ENCODE data around the gene WWP2. TPM values are rescaled to one million over a fixed set of nuclear protein-coding genes. Genes with fewer than 3 reads are reported as not detected.
A peak's percentile ranks its signal among the peaks of the same experiment; 100 is the strongest.
"Not testable (repeated sequence)": the region's sequence is repeated elsewhere in the genome, so short reads cannot be mapped to it uniquely, and the experiment has no call there.

The WWP2 gene
- polyA plus RNA-seq, 1 donor, result 20.2 TPM

GRCh38 chr16:69796285-69797118 lies 34.4 kb downstream of the WWP2 start:
- DNase-seq, result peak; percentile 68

- no peak for DNase-seq
Measured at GRCh38 chr16:69798466-69798865, 36.3 kb downstream of the WWP2 start.

GRCh38 chr16:69799611-69800031 lies 37.5 kb downstream of the WWP2 start:
- DNase-seq, result no peak

DNA sequence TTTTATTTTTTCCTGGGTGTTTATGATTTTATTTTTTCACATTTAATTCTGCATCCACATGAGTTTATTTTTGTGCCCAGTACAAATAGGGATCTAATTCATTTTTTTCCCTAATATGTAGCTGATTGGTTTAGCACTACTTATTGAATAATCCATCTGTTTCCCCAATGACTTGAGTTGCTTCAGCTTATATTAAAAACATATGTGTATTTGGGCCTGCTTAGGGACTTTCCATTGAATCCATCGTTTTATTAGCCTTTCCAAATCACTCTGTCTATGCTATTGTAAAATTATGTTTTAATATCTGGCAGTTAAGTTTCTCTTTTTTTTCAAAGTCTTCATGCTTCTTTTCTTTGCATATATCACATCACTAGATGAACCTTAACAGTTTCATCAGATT lies 42.2 kb downstream of the WWP2 start:
- peak; percentile 48 for DNase-seq

DNA sequence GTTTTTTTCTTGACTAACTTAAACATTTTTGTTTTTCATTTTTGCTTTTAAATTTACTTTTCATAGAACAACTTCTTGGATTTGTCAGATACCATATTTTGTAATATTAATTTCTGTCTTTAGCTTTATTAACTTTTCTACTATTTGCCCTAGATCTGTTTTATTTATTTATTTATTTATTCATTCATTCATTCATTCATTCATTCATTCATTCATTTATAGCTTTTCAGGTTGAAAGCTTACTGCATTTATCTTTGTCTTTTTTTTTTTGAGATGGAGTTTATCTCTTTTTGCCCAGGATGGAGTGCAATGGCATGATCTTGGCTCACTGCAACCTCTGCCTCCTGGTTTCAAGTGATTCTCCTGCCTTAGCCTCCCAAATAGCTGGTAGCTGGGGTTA lies 44.6 kb downstream of the WWP2 start:
- DNase-seq, result not testable (repeated sequence)

DNA sequence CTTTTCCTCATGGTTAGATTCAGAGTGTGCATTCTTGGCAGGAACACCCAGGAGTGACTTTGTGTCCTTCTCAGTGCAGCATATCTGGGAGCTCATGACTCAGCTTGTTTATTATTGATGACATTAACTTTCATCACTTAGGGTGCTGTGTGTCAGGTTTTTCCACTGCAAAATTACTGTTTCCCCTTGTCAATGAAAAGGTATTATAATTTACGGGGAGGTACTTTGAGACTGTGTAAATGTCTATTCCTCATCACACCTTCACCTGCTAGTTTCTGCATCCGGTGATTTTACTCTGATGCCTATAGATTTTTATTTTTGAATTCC lies 50.5 kb downstream of the WWP2 start:
- no peak for DNase-seq

- no peak for DNase-seq
Measured at GRCh38 chr16:69814078-69814477, 51.9 kb downstream of the WWP2 start.

GRCh38 chr16:69814561-69814960 lies 52.4 kb downstream of the WWP2 start:
- no peak for DNase-seq

DNA sequence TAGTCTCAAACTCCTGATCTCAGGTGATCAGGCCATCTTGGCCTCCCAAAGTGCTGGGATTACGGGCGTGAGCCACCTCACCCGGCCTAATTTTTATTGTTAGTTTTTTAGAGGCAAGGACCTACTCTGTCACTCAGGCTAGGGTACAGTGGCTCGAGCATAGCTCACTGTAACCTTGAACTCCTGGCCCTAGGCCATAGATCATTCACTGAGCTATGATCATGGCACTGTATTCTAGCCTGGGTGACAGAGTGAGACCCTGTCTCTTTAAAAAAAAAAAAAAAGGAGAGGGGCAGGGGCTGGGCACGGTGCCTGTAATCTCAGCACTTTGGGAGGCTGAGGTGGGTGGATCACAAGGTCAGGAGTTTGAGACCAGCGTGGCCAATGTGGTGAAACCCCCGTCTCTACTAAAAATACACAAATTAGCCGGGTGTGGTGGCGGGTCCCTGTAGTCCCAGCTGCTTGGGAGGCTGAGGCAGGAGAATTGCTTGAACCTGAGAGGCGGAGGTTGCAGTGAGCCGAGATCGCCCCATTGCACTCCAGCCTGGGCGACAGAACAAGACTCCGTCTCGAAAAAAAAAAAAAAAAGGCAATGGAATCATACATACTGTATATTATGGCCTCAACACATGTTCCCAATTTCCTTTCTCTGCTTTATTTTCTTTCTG lies 53.2 kb downstream of the WWP2 start:
- DNase-seq, result not testable (repeated sequence)

DNA sequence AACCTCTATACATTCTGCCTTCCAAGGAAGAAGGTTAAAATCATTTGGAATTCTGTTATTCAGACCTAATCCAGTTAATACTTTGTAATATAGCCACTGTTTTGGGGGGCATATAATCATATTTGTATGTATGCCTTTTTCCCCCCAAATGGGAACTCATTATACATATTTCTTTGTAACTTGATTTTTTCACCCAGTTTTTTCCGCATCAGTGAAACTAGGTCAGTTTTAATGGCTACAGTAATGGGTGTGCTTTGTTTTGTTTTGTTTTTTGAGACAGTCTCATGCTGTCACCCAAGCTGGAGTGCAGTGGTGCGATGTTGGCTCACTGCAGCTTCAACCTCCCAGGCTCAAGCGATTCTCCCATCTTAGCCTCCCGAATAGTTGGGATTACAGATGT lies 54.9 kb downstream of the WWP2 start:
- DNase-seq, result no peak

DNA sequence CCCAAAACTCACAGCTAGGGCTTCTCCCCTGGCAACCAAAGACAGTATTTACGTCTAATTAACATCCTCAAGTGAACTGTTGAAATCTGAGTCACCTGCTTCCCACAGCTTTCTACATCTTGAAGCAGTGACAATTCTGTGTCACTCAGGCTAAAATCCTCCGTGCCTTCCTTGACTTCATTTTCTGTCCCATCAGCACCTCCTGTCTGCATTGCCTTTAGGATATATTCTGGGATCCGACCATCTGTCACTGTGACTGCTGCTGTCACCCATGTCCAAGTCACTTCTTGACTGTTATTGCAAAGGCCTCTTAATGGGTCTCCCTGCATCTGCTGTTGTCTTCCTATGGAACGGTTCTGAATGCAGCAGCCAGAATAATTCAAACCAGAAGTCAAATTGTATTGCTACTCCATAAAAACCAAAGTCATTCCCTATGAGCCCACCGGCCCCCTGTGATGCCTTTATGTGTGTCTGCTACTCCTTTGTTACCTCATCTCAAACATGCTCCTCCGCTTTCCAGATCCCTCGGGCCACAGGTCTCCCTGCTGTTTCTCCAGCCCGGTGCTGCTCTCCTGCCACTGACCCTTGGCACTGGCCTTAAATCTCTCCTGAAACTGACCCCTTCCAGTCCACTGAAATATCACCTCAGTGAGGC lies 56.9 kb downstream of the WWP2 start:
- DNase-seq, result no peak

DNA sequence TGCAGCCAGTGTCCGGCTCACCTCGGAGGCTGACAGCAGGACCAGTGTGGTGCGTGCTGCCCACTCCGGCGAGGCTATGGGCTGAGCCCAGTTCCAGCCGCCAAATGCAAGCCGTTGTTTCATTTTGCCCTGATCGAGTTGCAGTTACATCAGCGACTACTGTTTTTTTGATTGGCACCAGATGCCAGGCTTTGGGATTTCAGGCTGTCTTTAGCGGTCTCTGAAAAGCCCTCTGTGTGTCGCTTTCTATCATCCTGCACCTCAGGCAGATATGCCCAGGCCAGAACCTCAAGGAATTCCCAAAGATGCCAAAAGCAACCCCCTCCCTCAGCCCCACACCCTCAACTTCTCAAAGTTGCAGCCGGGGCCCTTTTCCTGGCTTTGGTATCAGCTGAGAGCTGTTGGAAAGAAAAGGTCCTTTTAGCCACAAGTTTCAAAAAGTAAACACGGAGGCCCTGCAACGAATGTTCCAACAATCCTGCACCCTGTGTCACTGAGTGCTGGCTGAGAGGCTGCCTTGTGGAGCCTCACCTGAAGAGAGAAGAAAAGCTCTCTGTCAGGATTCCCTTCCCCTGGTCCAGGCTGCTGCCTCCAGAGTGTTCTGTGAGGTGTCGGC lies 58.9 kb downstream of the WWP2 start:
- DNase-seq, result peak; percentile 58

- no peak for DNase-seq
Measured at GRCh38 chr16:69821844-69822173, 59.7 kb downstream of the WWP2 start.

DNA sequence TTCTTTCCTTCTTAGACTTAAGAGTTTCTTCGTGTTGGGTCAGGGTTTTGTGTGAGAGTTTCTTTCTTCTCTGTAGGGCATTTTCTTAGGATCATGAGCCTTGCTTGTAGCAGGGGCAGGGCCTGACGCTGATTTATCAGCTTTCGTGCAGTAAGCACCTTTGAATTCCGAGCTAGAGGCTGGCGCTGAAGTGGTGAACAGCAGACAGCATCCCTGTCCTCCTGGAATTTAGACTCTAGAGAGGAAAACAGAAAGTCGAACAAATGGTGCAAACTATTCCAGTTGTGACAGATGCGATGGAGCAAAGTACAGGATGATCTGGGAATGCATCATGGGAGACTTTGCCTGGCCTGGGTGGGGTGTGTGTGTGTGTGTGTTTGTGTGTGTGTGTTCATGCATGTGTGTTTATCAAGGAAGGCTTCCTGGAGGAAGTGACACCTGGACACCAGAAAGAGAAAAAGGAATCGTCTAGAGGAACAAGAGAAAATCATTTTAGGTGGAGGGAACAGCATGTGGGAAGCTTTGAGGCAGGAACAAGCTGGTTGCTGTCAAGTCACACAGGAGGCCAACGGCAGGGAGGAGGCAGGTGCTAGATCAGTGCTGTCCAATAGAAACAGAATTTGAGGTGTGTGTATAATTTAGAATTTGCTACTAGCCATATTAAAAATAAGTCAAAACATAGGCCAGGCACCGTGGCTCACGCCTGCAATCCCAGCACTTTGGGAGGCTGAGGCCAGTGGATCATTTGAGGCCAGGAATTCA lies 60.2 kb downstream of the WWP2 start:
- DNase-seq, result no peak

- DNase-seq, result no peak
Measured at GRCh38 chr16:69823831-69824563, 61.9 kb downstream of the WWP2 start.

GRCh38 chr16:69824564-69825142 lies 62.5 kb downstream of the WWP2 start:
- not testable (repeated sequence) for DNase-seq

GRCh38 chr16:69827524-69827923 lies 65.4 kb downstream of the WWP2 start:
- DNase-seq, result no peak

DNA sequence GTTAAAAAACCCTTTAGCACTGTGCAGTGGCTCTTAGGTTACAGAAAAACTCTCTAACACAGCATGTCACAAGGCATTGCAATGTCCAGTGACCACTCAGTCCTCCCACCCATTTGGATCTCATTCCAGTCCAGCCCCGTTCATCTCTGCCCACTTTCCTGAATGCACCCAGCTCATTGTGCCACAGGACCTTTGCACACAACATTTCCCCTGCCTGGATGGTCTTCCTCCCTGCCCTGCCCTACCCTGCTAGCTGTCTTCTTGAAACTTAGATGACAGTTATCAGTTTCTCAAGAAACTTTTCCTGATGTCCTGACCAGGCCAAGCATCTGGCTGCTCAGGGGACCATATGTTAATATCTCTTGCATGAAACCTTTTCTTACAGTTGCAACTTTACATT lies 67.2 kb downstream of the WWP2 start:
- DNase-seq, result no peak

- DNase-seq, result no peak
Measured at GRCh38 chr16:69830146-69830533, 68.0 kb downstream of the WWP2 start.

DNA sequence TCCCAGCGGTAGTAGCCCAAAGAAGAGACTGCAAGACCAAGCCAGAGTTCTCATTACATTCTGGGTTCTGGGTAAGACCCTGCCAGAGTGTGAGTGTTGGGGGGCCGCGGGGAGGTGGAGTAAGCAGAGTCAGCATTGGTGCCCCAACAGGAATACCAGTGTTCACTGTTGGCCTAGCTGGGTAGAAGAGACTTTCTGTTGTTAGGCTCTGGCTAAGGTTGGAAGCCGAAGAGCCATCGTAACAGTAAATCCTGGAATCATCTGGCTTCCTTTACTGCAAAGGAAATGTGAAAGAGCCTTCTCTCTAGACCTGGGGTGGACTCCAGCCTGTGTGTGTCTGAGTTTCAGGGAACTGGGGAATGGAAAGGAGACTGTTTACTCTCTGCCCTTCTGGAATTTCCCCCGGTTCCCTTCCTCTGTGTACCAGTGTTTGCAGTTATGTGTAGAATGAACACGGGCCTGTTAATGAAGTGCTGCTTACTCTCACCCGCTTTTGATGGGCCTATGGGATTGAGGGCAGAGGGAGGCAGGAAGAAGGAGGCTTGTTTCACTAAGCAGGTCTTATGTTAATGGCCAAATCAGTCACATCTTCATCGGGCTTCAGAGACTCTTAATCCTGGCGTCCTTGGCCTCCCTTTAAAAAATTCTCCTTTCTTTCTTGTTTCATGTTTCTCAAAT lies 68.5 kb downstream of the WWP2 start:
- DNase-seq, result no peak

Measured in hindlimb muscle (tissue), 1 donor.